Measurements from ENCODE around the gene CRELD2.

CRELD2 gene

DNA sequence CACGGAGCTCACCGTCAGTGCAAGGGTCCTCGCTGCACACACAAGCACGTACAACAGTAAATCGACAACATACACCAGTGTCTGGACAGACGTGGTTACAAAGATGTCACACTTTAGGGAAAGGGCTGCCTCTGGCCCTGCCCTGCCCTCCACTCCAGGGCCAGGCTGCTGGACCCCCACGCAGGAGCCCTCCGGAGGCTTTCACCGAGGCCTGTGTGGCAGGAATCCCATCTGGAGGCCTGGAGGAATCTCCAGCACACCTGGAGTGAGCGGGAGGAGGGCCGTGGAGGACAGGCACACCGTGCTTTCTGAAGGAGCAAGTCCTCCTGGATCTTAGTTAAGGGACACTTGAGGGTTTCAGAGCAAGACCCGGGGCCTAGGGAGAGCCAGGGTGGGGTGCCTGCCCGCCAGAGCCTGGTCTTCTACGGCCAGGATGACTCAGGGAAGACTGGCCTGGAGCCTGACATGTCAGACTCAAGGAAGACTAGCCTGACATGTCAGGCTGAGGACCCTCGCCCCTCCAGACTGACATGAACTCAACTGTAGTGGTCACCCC lies 40.0 kb downstream of the CRELD2 start:
- peaks cover 7% of the 10 kb centered on the region for H3K36me3 ChIP-seq (ENCODE audit: control insufficient read depth, insufficient read depth, low read length)
- TF ChIP-seq, protein P1, sequence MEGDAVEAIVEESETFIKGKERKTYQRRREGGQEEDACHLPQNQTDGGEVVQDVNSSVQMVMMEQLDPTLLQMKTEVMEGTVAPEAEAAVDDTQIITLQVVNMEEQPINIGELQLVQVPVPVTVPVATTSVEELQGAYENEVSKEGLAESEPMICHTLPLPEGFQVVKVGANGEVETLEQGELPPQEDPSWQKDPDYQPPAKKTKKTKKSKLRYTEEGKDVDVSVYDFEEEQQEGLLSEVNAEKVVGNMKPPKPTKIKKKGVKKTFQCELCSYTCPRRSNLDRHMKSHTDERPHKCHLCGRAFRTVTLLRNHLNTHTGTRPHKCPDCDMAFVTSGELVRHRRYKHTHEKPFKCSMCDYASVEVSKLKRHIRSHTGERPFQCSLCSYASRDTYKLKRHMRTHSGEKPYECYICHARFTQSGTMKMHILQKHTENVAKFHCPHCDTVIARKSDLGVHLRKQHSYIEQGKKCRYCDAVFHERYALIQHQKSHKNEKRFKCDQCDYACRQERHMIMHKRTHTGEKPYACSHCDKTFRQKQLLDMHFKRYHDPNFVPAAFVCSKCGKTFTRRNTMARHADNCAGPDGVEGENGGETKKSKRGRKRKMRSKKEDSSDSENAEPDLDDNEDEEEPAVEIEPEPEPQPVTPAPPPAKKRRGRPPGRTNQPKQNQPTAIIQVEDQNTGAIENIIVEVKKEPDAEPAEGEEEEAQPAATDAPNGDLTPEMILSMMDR (IDR thresholded peaks at IDR 0.05; ENCODE audit: insufficient read depth, low read length, poor library complexity, severe bottlenecking) = no peak
- no peak overlapping the region for H3K4me3 ChIP-seq (replicated peaks; ENCODE audit: low read depth, low read length)
- H3K27me3 ChIP-seq (replicated peaks; ENCODE audit: control insufficient read depth, insufficient read depth, low read length) = no peaks in the 10 kb centered on the region
- DNase-seq (ENCODE audit: extremely low read depth, insufficient read length) = no peak

GRCh38 chr22:49958931-49959781 lies 40.7 kb downstream of the CRELD2 start:
- TF ChIP-seq, protein P1 (IDR thresholded peaks at IDR 0.05; ENCODE audit: insufficient read depth, low read length, poor library complexity, severe bottlenecking) = no peak
- H3K36me3 ChIP-seq (ENCODE audit: control insufficient read depth, insufficient read depth, low read length) = peaks cover 9% of the 10 kb centered on the region
- no peaks in the 10 kb centered on the region for H3K27me3 ChIP-seq (replicated peaks; ENCODE audit: control insufficient read depth, insufficient read depth, low read length)
- no peak for DNase-seq (ENCODE audit: extremely low read depth, insufficient read length)
- H3K4me3 ChIP-seq (replicated peaks; ENCODE audit: low read depth, low read length) = peak overlapping the region; percentile 62

- no peak for DNase-seq (ENCODE audit: extremely low read depth, insufficient read length)
These were observed 41.3 kb downstream of the CRELD2 start for GRCh38 chr22:49959782-49960158.

DNA sequence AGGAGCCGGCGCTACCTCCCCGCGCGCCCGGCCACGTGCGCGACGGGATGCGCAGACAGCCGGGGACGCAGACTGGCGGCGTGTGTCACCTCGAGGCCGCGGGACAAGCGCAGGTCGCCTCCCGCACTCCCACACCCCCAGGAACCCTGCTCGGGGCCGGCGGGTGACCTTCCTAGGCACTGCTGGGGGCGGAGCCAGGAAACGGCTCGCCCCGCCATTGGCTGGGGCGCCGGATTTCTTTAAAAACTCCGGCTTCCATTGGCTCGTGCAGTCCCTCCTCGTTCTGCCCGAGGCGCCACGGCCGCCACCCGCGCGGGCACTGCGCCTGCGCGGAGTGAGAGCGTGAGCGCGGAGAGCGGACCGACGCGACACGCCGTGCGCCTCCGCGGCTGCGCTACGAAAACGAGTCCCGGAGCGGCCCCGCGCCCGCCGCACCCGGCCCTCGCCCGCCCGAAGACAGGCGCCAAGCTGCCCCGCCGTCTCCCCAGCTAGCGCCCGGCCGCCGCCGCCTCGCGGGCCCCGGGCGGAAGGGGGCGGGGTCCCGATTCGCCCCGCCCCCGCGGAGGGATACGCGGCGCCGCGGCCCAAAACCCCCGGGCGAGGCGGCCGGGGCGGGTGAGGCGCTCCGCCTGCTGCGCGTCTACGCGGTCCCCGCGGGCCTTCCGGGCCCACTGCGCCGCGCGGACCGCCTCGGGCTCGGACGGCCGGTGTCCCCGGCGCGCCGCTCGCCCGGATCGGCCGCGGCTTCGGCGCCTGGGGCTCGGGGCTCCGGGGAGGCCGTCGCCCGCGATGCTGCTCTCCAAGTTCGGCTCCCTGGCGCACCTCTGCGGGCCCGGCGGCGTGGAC lies 41.9 kb downstream of the CRELD2 start, which contains the start of gene PIM3:
Gene PIM3, plus strand, starts transcription at position 614 of the 846 bp plus-strand sequence. Its CDS starts 176 bp downstream, at position 790.
- peaks cover 13% of the 10 kb centered on the region for H3K36me3 ChIP-seq (ENCODE audit: control insufficient read depth, insufficient read depth, low read length)
- DNase-seq (ENCODE audit: extremely low read depth, insufficient read length) = peak; percentile 100
- peak within 1 kb of the TSS; percentile 70 for H3K4me3 ChIP-seq (replicated peaks; ENCODE audit: low read depth, low read length)
- H3K27me3 ChIP-seq (replicated peaks; ENCODE audit: control insufficient read depth, insufficient read depth, low read length) = no peaks in the 10 kb centered on the region
- TF ChIP-seq, protein P1 (IDR thresholded peaks at IDR 0.05; ENCODE audit: insufficient read depth, low read length, poor library complexity, severe bottlenecking) = no peak

More at GRCh38 chr22:49959782-49960158, 41.3 kb downstream of the CRELD2 start:
- Histone ChIP-seq H3K4me3 (replicated peaks; ENCODE audit: low read depth, low read length) (peak overlapping the region; percentile 62), H3K27me3 (replicated peaks; ENCODE audit: control insufficient read depth, insufficient read depth, low read length) (no peaks in the 10 kb centered on the region), H3K36me3 (ENCODE audit: control insufficient read depth, insufficient read depth, low read length) (peaks cover 13% of the 10 kb centered on the region)
- TF ChIP-seq, protein P1 (IDR thresholded peaks at IDR 0.05; ENCODE audit: insufficient read depth, low read length, poor library complexity, severe bottlenecking) = no peak

DNA sequence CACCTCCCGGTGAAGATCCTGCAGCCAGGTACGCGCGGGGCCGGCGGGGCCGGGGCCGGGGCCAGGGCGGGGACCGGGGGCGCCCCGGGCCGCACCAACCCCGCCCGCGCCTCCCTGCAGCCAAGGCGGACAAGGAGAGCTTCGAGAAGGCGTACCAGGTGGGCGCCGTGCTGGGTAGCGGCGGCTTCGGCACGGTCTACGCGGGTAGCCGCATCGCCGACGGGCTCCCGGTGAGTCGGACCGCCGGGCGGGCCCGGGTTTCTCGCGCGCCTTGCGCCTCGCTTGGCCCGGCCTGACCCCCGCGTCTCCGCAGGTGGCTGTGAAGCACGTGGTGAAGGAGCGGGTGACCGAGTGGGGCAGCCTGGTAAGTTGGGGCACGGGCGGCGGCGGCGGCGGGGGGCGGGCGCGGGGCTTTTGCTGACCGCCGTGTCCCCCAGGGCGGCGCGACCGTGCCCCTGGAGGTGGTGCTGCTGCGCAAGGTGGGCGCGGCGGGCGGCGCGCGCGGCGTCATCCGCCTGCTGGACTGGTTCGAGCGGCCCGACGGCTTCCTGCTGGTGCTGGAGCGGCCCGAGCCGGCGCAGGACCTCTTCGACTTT lies 42.7 kb downstream of the CRELD2 start:
- TF ChIP-seq, protein P1 (IDR thresholded peaks at IDR 0.05; ENCODE audit: insufficient read depth, low read length, poor library complexity, severe bottlenecking) = no peak
- DNase-seq (ENCODE audit: extremely low read depth, insufficient read length) = no peak
- no peaks in the 10 kb centered on the region for H3K27me3 ChIP-seq (replicated peaks; ENCODE audit: control insufficient read depth, insufficient read depth, low read length)
- H3K36me3 ChIP-seq (ENCODE audit: control insufficient read depth, insufficient read depth, low read length) = peaks cover 13% of the 10 kb centered on the region
- peak overlapping the region; percentile 70 for H3K4me3 ChIP-seq (replicated peaks; ENCODE audit: low read depth, low read length)

All from GM06990 (cell line).